GM13976 (cell line): ENCODE measurements around the gene PTPN7.
"Not testable (repeated sequence)": the region's sequence is repeated elsewhere in the genome, so short reads cannot be mapped to it uniquely, and the experiment has no call there.

ENCODE experiments used
- DNase-seq: peaks from one replicate; pipeline ENCODE4 v3.0.0; 2012; ENCODE audit warnings: low spot score
- CTCF ChIP-seq: IDR thresholded peaks from 2 replicates; pipeline ENCODE4 v1.5.1; 2012; ENCODE audit warnings: borderline replicate concordance, mild to moderate bottlenecking; ENCODE audit not compliant: insufficient read depth; ENCODE audit errors: extremely low read depth, missing control alignments, control extremely low read depth
- in situ Hi-C: fragments of 300-500 bp; cut with MboI; formaldehyde crosslinking; loops from one replicate; pipeline ENCODE4 v1.12.0; 2022; ENCODE audit warnings: low sequenced_read_pairs, mixed read lengths, inconsistent platforms; ENCODE audit not compliant: unreplicated experiment

The PTPN7 gene

GRCh38 chr1:202145068-202145743 lies 15.2 kb downstream of the PTPN7 start:
- no peak for TF ChIP-seq CTCF
- DNase-seq = no peak
- in situ Hi-C loops = no loop called here

- in situ Hi-C loops = no loop called here
- DNase-seq = peak; percentile 91
- TF ChIP-seq CTCF = no peak
Measured at GRCh38 chr1:202144402-202145067, 15.9 kb downstream of the PTPN7 start, which contains the start of gene ARL8A. Gene ARL8A (minus strand): TSS chr1:202144737. CDS start chr1:202144572, 165 bp downstream.

GRCh38 chr1:202143768-202144401 lies 16.5 kb downstream of the PTPN7 start:
- peak; percentile 75 for DNase-seq
- TF ChIP-seq CTCF = no peak
- in situ Hi-C loops = no loop called here

GRCh38 chr1:202143011-202143767 lies 17.2 kb downstream of the PTPN7 start:
- in situ Hi-C loops = no loop called here
- peak; percentile 63 for DNase-seq
- TF ChIP-seq CTCF = no peak

- in situ Hi-C loops, DNase-seq: not testable (repeated sequence)
Measured at GRCh38 chr1:202141468-202141867, 18.9 kb downstream of the PTPN7 start.

GRCh38 chr1:202140833-202141232 lies 19.6 kb downstream of the PTPN7 start:
- no peak for DNase-seq
- in situ Hi-C loops = no loop called here
- no peak for TF ChIP-seq CTCF

- in situ Hi-C loops = no loop called here
- TF ChIP-seq CTCF = peak; percentile 92
- DNase-seq = peak; percentile 90
Measured at GRCh38 chr1:202135221-202135721, 25.1 kb downstream of the PTPN7 start.
